H9 (cell line): ENCODE results near the gene KCNH1. TPM values are rescaled to one million over a fixed set of nuclear protein-coding genes. Genes with fewer than 3 reads are reported as not detected.

Experiments used
- DNase-seq: peaks from one replicate; pipeline ENCODE4 v3.0.0-alpha.2; 2017
- H2AFZ ChIP-seq: one replicate; pipeline ENCODE4 v1.6.1; 2013; ENCODE audit warnings: mild to moderate bottlenecking, low read length, control low read depth, moderate library complexity
- H2AK5ac ChIP-seq: 2 replicates; pipeline ENCODE4 v1.6.1; 2013; ENCODE audit warnings: low read length, control low read depth, mixed read lengths; ENCODE audit not compliant: insufficient read length
- H2BK120ac ChIP-seq: one replicate; pipeline ENCODE4 v1.6.1; 2013; ENCODE audit warnings: low read depth, mild to moderate bottlenecking, low read length, control low read depth, inconsistent platforms; ENCODE audit not compliant: poor library complexity, severe bottlenecking
- H2BK12ac ChIP-seq: 2 replicates; pipeline ENCODE4 v1.6.1; 2013; ENCODE audit warnings: low read length, control low read depth, mixed read lengths, low read depth; ENCODE audit not compliant: insufficient read length
- H2BK15ac ChIP-seq: 2 replicates; pipeline ENCODE4 v1.6.1; 2013; ENCODE audit warnings: low read depth, low read length, control low read depth
- H2BK20ac ChIP-seq: one replicate; pipeline ENCODE4 v1.6.1; 2013; ENCODE audit warnings: low read depth, mild to moderate bottlenecking, low read length, control low read depth, inconsistent platforms; ENCODE audit not compliant: poor library complexity, severe bottlenecking
- H2BK5ac ChIP-seq: 2 replicates; pipeline ENCODE4 v1.6.1; 2013; ENCODE audit warnings: low read length, control low read depth, mixed read lengths; ENCODE audit not compliant: insufficient read length
- H3K14ac ChIP-seq: 2 replicates; pipeline ENCODE4 v1.6.1; 2013; ENCODE audit warnings: low read length, control low read depth; ENCODE audit not compliant: insufficient read depth
- H3K18ac ChIP-seq: 2 replicates; pipeline ENCODE4 v1.6.1; 2013; ENCODE audit warnings: low read depth, mild to moderate bottlenecking, mixed read lengths, low read length, control low read depth; ENCODE audit not compliant: insufficient read length
- H3K23ac ChIP-seq: 2 replicates; pipeline ENCODE4 v1.6.1; 2013; ENCODE audit warnings: low read length, control low read depth, mixed read lengths, low read depth; ENCODE audit not compliant: insufficient read length
- H3K23me2 ChIP-seq: 2 replicates; pipeline ENCODE4 v1.6.1; 2013; ENCODE audit warnings: low read depth, mild to moderate bottlenecking, mixed read lengths, low read length, control low read depth; ENCODE audit not compliant: insufficient read length, poor library complexity, severe bottlenecking
- H3K27ac ChIP-seq: 2 replicates; pipeline ENCODE4 v1.5.1; 2013; ENCODE audit warnings: low read length, control low read depth, mixed read lengths, low read depth; ENCODE audit not compliant: insufficient read length
- H3K27me3 ChIP-seq: 2 replicates; pipeline ENCODE4 v1.6.1; 2013; ENCODE audit warnings: low read length, control low read depth, inconsistent platforms; ENCODE audit not compliant: insufficient read depth
- H3K4ac ChIP-seq: 2 replicates; pipeline ENCODE4 v1.6.1; 2013; ENCODE audit warnings: low read depth, mild to moderate bottlenecking, control low read depth, inconsistent platforms, low read length, moderate library complexity
- H3K4me1 ChIP-seq: 2 replicates; pipeline ENCODE4 v1.6.1; 2013; ENCODE audit warnings: low read length, control low read depth, inconsistent platforms; ENCODE audit not compliant: insufficient read depth
- H3K4me2 ChIP-seq: 2 replicates; pipeline ENCODE4 v1.6.1; 2013; ENCODE audit warnings: low read length, control low read depth, mixed read lengths; ENCODE audit not compliant: insufficient read length, insufficient read depth
- H3K56ac ChIP-seq: 2 replicates; pipeline ENCODE4 v1.6.1; 2013; ENCODE audit warnings: low read depth, mild to moderate bottlenecking, mixed read lengths, low read length, control low read depth; ENCODE audit not compliant: insufficient read length
- H3K79me1 ChIP-seq: 2 replicates; pipeline ENCODE4 v1.6.1; 2013; ENCODE audit warnings: low read depth, mild to moderate bottlenecking, moderate library complexity, low read length, control low read depth, inconsistent platforms; ENCODE audit not compliant: insufficient read depth, poor library complexity, severe bottlenecking
- H3K79me2 ChIP-seq: 2 replicates; pipeline ENCODE4 v1.6.1; 2013; ENCODE audit warnings: low read length, control low read depth, inconsistent platforms; ENCODE audit not compliant: insufficient read depth
- H3K9ac ChIP-seq: 2 replicates; pipeline ENCODE4 v1.6.1; 2013; ENCODE audit warnings: low read length, control low read depth, mixed read lengths; ENCODE audit not compliant: insufficient read length; ENCODE audit errors: extremely low read depth
- H3K9me3 ChIP-seq: one replicate; pipeline ENCODE4 v1.6.1; 2013; ENCODE audit warnings: low read depth, low read length, inconsistent platforms; ENCODE audit not compliant: control insufficient read depth
- H3T11ph ChIP-seq: one replicate; pipeline ENCODE4 v1.6.1; 2013; ENCODE audit warnings: mild to moderate bottlenecking, low read length, control low read depth, inconsistent platforms
- H4K20me1 ChIP-seq: one replicate; pipeline ENCODE4 v1.6.1; 2013; ENCODE audit not compliant: control insufficient read depth, insufficient read length, insufficient read depth
- H4K5ac ChIP-seq: 2 replicates; pipeline ENCODE4 v1.6.1; 2013; ENCODE audit warnings: low read depth, mild to moderate bottlenecking, mixed read lengths, low read length, control low read depth; ENCODE audit not compliant: insufficient read length
- H4K8ac ChIP-seq: replicated peaks from 2 replicates; pipeline ENCODE4 v1.6.1; 2013; ENCODE audit warnings: low read length, control low read depth, mixed read lengths, low read depth; ENCODE audit not compliant: insufficient read length
- H4K91ac ChIP-seq: 2 replicates; pipeline ENCODE4 v1.6.1; 2013; ENCODE audit warnings: low read depth, mild to moderate bottlenecking, moderate library complexity, mixed read lengths, low read length, control low read depth; ENCODE audit not compliant: insufficient read length
- H3K27ac Mint-ChIP-seq, 3 experiments: 2 replicates in 2 of 3; 3 replicates in 1 of 3; pipeline ENCODE4 v1.8.0; 2020 to 2021; ENCODE audit warnings: mixed read lengths in 3 of 3, mild to moderate bottlenecking in 1 of 3, moderate library complexity in 1 of 3
- H3K27me3 Mint-ChIP-seq: 2 replicates; pipeline ENCODE4 v1.8.0; 2021; ENCODE audit warnings: low read depth, mild to moderate bottlenecking, moderate library complexity, mixed read lengths
- H3K36me3 Mint-ChIP-seq, 3 experiments: 2 replicates in 2 of 3; 3 replicates in 1 of 3; pipeline ENCODE4 v1.8.0; 2020 to 2021; ENCODE audit warnings: low read depth in 3 of 3, mixed read lengths in 3 of 3; ENCODE audit not compliant: insufficient read depth in 1 of 3
- H3K4me1 Mint-ChIP-seq, 2 experiments: 2 replicates each; pipeline ENCODE4 v1.8.0; 2020; ENCODE audit warnings: mixed read lengths in 2 of 2
- H3K4me3 Mint-ChIP-seq, 2 experiments: 2 replicates in 1 of 2; 3 replicates in 1 of 2; pipeline ENCODE4 v1.8.0; 2020 to 2021; ENCODE audit warnings: mild to moderate bottlenecking in 2 of 2, mixed read lengths in 2 of 2, moderate library complexity in 1 of 2
- H3K9me3 Mint-ChIP-seq, 2 experiments: 2 replicates in 1 of 2; 3 replicates in 1 of 2; pipeline ENCODE4 v1.8.0; 2020; ENCODE audit warnings: mild to moderate bottlenecking in 2 of 2, mixed read lengths in 2 of 2, moderate library complexity in 1 of 2
- WGBS: extraction: QIAGEN DNeasy Blood & Tissue Kit; methylation state at CpG from one replicate; pipeline ENCODE4 v1.1.7; 2013; ENCODE audit warnings: missing lambda C conversion rate, low lambda C conversion rate, mixed read lengths; ENCODE audit not compliant: insufficient read length; ENCODE audit errors: extremely low coverage; 5-methylcytosine and 5-hydroxymethylcytosine counted together
- total RNA-seq: library from RNA; stranded (reverse); gene quantifications from 2 replicates; pipeline ENCODE4 v1.2.1, GENCODE V29; 2021
- TF ChIP-seq, protein P1 (sequence below): fragments of 200-600 bp; sonication (generic); conservative IDR thresholded peaks from 3 replicates; pipeline ENCODE4 v1.8.0; 2021; ENCODE audit warnings: antibody characterized with exemption, mild to moderate bottlenecking

KCNH1 gene
- total RNA-seq, 1 experiment from 2014 or later: 0.11 TPM

DNA sequence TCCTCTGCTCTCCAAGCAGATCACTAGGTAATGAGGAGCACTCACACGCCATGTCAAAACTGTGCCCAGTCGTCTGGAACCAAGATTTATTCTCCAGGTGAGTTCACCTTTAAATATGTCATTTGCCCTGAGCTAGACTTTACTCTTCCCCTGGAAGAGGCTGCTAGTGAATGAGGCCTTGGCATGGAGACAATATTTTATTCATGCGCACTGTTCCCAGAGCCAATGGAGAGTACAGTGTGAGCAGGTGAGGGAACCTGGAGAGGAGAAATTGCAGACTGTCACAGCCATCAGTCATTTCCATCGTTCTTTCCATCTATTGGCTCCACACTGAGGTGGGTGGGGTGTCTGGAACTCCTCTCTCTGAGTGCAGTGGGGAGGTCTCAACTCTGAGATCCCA is 333.6 kb downstream of the KCNH1 start:
- Histone ChIP-seq H3K4me1 (no peaks in the 10 kb centered on the region), H3K79me1 (no peaks in the 10 kb centered on the region), H2BK12ac (no peak overlapping the region), H3K18ac (no peak overlapping the region), H3K27me3 (no peaks in the 10 kb centered on the region), H3K14ac (no peak overlapping the region), H4K8ac (no peak overlapping the region), H2AK5ac (no peak overlapping the region), H3K4me2 (no peak overlapping the region), H2BK15ac (no peak overlapping the region), H3K27ac (no peak overlapping the region), H2BK5ac (no peak overlapping the region), H4K5ac (no peak overlapping the region), H3K4ac (no peak overlapping the region), H3K23me2 (no peaks in the 10 kb centered on the region), H3K9ac (no peak overlapping the region), H2BK120ac (no peak overlapping the region), H4K20me1 (no peaks in the 10 kb centered on the region), H4K91ac (no peak overlapping the region), H3T11ph (no peak overlapping the region), H3K23ac (no peak overlapping the region), H3K56ac (no peak overlapping the region), H2BK20ac (no peak overlapping the region), H3K79me2 (no peaks in the 10 kb centered on the region), H3K9me3 (no peaks in the 10 kb centered on the region), H2AFZ (no peak overlapping the region)
- Mint-ChIP-seq H3K27ac (no peak overlapping the region), H3K4me1 (no peaks in the 10 kb centered on the region), H3K36me3 (no peaks in the 10 kb centered on the region), H3K9me3 (no peaks in the 10 kb centered on the region), H3K4me3 (no peak overlapping the region), H3K27me3 (no peaks in the 10 kb centered on the region; the same call in 1 of the 2 replicates)
- DNase-seq: no peak
- TF ChIP-seq, protein P1, sequence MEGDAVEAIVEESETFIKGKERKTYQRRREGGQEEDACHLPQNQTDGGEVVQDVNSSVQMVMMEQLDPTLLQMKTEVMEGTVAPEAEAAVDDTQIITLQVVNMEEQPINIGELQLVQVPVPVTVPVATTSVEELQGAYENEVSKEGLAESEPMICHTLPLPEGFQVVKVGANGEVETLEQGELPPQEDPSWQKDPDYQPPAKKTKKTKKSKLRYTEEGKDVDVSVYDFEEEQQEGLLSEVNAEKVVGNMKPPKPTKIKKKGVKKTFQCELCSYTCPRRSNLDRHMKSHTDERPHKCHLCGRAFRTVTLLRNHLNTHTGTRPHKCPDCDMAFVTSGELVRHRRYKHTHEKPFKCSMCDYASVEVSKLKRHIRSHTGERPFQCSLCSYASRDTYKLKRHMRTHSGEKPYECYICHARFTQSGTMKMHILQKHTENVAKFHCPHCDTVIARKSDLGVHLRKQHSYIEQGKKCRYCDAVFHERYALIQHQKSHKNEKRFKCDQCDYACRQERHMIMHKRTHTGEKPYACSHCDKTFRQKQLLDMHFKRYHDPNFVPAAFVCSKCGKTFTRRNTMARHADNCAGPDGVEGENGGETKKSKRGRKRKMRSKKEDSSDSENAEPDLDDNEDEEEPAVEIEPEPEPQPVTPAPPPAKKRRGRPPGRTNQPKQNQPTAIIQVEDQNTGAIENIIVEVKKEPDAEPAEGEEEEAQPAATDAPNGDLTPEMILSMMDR: no peak
- WGBS: no CpG with 5 or more reads among the region's 4 CpGs
